ENCODE data around the gene ELMO3. TPM values are rescaled to one million over a fixed set of nuclear protein-coding genes. Genes with fewer than 3 reads are reported as not detected.

The ELMO3 gene
- total and polyA plus RNA-seq, 4 donors = 0.97 to 7.4 (median 4.6) TPM

- WGBS, 2 donors = 85 to 89% methylated on average over 9 of the region's 9 CpGs
- ATAC-seq (ENCODE audit: low FRiP score) = no peak
- no peak for DNase-seq
- Histone ChIP-seq H3K36me3 (ENCODE audit: control insufficient read depth in 1 of 2, insufficient read depth in 2 of 2, low read length in 1 of 2) (peaks cover 0 to 4% of the 10 kb centered on the region in 2 donors), H3K4me3 (ENCODE audit: low read length in 2 of 2) (no peak overlapping the region), H3K4me1 (ENCODE audit: control insufficient read depth in 1 of 2, insufficient read depth in 2 of 2, low read length in 2 of 2) (no peaks in the 10 kb centered on the region), H3K9me3 (ENCODE audit: control insufficient read depth, low read length) (no peaks in the 10 kb centered on the region), H3K27ac (ENCODE audit: low read depth in 1 of 2, low read length in 2 of 2) (no peak overlapping the region), H3K27me3 (ENCODE audit: control insufficient read depth in 1 of 2, insufficient read depth in 2 of 2, low read length in 1 of 2) (no peaks in the 10 kb centered on the region)
- intact Hi-C loops (cut with DNase I) = loop anchor here in 1 of 2 donors (5.0 kb wide), 1 partner anchor 36 kb away; the partner anchor contains the start of genes E2F4 and EXOC3L1
Observed at GRCh38 chr16:67228034-67228785, 29.3 kb downstream of the ELMO3 start.

- ATAC-seq (ENCODE audit: low FRiP score) (no peak), DNase-seq (no peak)
- Histone ChIP-seq H3K4me1 (ENCODE audit: control insufficient read depth in 1 of 2, insufficient read depth in 2 of 2, low read length in 2 of 2) (no peaks in the 10 kb centered on the region), H3K36me3 (ENCODE audit: control insufficient read depth in 1 of 2, insufficient read depth in 2 of 2, low read length in 1 of 2) (peaks cover 0 to 4% of the 10 kb centered on the region in 2 donors), H3K27me3 (ENCODE audit: control insufficient read depth in 1 of 2, insufficient read depth in 2 of 2, low read length in 1 of 2) (no peaks in the 10 kb centered on the region), H3K9me3 (ENCODE audit: control insufficient read depth, low read length) (no peaks in the 10 kb centered on the region), H3K27ac (ENCODE audit: low read depth in 1 of 2, low read length in 2 of 2) (no peak overlapping the region), H3K4me3 (ENCODE audit: low read length in 2 of 2) (no peak overlapping the region)
- WGBS, 2 donors = 85% methylated on average over 9 of the region's 9 CpGs
- intact Hi-C loops (cut with DNase I) = loop anchor here in 1 of 2 donors (5.0 kb wide), 1 partner anchor 37 kb away; the partner anchor contains the start of genes E2F4 and EXOC3L1
Observed at GRCh38 chr16:67228905-67229304, 30.0 kb downstream of the ELMO3 start.

- peaks cover 0 to 4% of the 10 kb centered on the region in 2 donors for H3K36me3 ChIP-seq (ENCODE audit: control insufficient read depth in 1 of 2, insufficient read depth in 2 of 2, low read length in 1 of 2)
Observed at GRCh38 chr16:67229906-67230808, 31.2 kb downstream of the ELMO3 start.

GRCh38 chr16:67230809-67231660, 32.1 kb downstream of the ELMO3 start:
- intact Hi-C loops (cut with DNase I) = no loop called here
- Histone ChIP-seq H3K36me3 (ENCODE audit: control insufficient read depth in 1 of 2, insufficient read depth in 2 of 2, low read length in 1 of 2) (peaks cover 0 to 4% of the 10 kb centered on the region in 2 donors), H3K9me3 (ENCODE audit: control insufficient read depth, low read length) (no peaks in the 10 kb centered on the region), H3K4me3 (ENCODE audit: low read length in 2 of 2) (no peak overlapping the region), H3K4me1 (ENCODE audit: control insufficient read depth in 1 of 2, insufficient read depth in 2 of 2, low read length in 2 of 2) (no peaks in the 10 kb centered on the region), H3K27me3 (ENCODE audit: control insufficient read depth in 1 of 2, insufficient read depth in 2 of 2, low read length in 1 of 2) (no peaks in the 10 kb centered on the region), H3K27ac (ENCODE audit: low read depth in 1 of 2, low read length in 2 of 2) (no peak overlapping the region)
- ATAC-seq (ENCODE audit: low FRiP score) (no peak), DNase-seq (no peak)
- 78 to 84% methylated on average over 12 of the region's 12 CpGs for WGBS, 2 donors

More at GRCh38 chr16:67229906-67230808, 31.2 kb downstream of the ELMO3 start:
- H3K9me3 ChIP-seq (ENCODE audit: control insufficient read depth, low read length) = no peaks in the 10 kb centered on the region
- DNase-seq (no peak), ATAC-seq (ENCODE audit: low FRiP score) (no peak)
- H3K27ac ChIP-seq (ENCODE audit: low read depth in 1 of 2, low read length in 2 of 2) = no peak overlapping the region
- whole genome bisulfite sequencing, 2 donors = 89 to 90% methylated on average over 32 of the region's 32 CpGs
- no peak overlapping the region for H3K4me3 ChIP-seq (ENCODE audit: low read length in 2 of 2)
- no peaks in the 10 kb centered on the region for H3K27me3 ChIP-seq (ENCODE audit: control insufficient read depth in 1 of 2, insufficient read depth in 2 of 2, low read length in 1 of 2)
- intact Hi-C loops (cut with DNase I) = loop anchor here in 1 of 2 donors (5.0 kb wide), 1 partner anchor 38 kb away; the partner anchor contains the start of genes E2F4 and EXOC3L1
- H3K4me1 ChIP-seq (ENCODE audit: control insufficient read depth in 1 of 2, insufficient read depth in 2 of 2, low read length in 2 of 2) = no peaks in the 10 kb centered on the region

- intact Hi-C loops (cut with DNase I) = no loop called here
- ATAC-seq (ENCODE audit: low FRiP score) = no peak
- Histone ChIP-seq H3K27ac (ENCODE audit: low read depth in 1 of 2, low read length in 2 of 2) (no peak overlapping the region), H3K4me3 (ENCODE audit: low read length in 2 of 2) (no peak overlapping the region), H3K36me3 (ENCODE audit: control insufficient read depth in 1 of 2, insufficient read depth in 2 of 2, low read length in 1 of 2) (peaks cover 0 to 4% of the 10 kb centered on the region in 2 donors), H3K9me3 (ENCODE audit: control insufficient read depth, low read length) (no peaks in the 10 kb centered on the region), H3K4me1 (ENCODE audit: control insufficient read depth in 1 of 2, insufficient read depth in 2 of 2, low read length in 2 of 2) (no peaks in the 10 kb centered on the region), H3K27me3 (ENCODE audit: control insufficient read depth in 1 of 2, insufficient read depth in 2 of 2, low read length in 1 of 2) (no peaks in the 10 kb centered on the region)
- 60 to 61% methylated on average over 7 of the region's 7 CpGs for WGBS, 2 donors
- DNase-seq = no peak
Observed at GRCh38 chr16:67233596-67233995, 34.7 kb downstream of the ELMO3 start.

GRCh38 chr16:67234180-67234597, 35.3 kb downstream of the ELMO3 start:
- Histone ChIP-seq H3K36me3 (ENCODE audit: control insufficient read depth in 1 of 2, insufficient read depth in 2 of 2, low read length in 1 of 2) (peaks cover 0 to 4% of the 10 kb centered on the region in 2 donors), H3K4me3 (ENCODE audit: low read length in 2 of 2) (no peak overlapping the region), H3K4me1 (ENCODE audit: control insufficient read depth in 1 of 2, insufficient read depth in 2 of 2, low read length in 2 of 2) (no peaks in the 10 kb centered on the region), H3K27me3 (ENCODE audit: control insufficient read depth in 1 of 2, insufficient read depth in 2 of 2, low read length in 1 of 2) (no peaks in the 10 kb centered on the region), H3K9me3 (ENCODE audit: control insufficient read depth, low read length) (no peaks in the 10 kb centered on the region), H3K27ac (ENCODE audit: low read depth in 1 of 2, low read length in 2 of 2) (no peak overlapping the region)
- intact Hi-C loops (cut with DNase I) = no loop called here
- DNase-seq (no peak), ATAC-seq (ENCODE audit: low FRiP score) (no peak)
- WGBS, 2 donors = 86 to 88% methylated on average over 10 of the region's 10 CpGs

- no peak overlapping the region for H3K4me3 ChIP-seq (ENCODE audit: low read length in 2 of 2)
- ATAC-seq (ENCODE audit: low FRiP score) (no peak), DNase-seq (no peak)
- H3K36me3 ChIP-seq (ENCODE audit: control insufficient read depth in 1 of 2, insufficient read depth in 2 of 2, low read length in 1 of 2) = no peaks in the 10 kb centered on the region
- no peaks in the 10 kb centered on the region for H3K9me3 ChIP-seq (ENCODE audit: control insufficient read depth, low read length)
- intact Hi-C loops (cut with DNase I) = no loop called here
- H3K27ac ChIP-seq (ENCODE audit: low read depth in 1 of 2, low read length in 2 of 2) = no peak overlapping the region
- no peaks in the 10 kb centered on the region for H3K4me1 ChIP-seq (ENCODE audit: control insufficient read depth in 1 of 2, insufficient read depth in 2 of 2, low read length in 2 of 2)
- no peaks in the 10 kb centered on the region for H3K27me3 ChIP-seq (ENCODE audit: control insufficient read depth in 1 of 2, insufficient read depth in 2 of 2, low read length in 1 of 2)
- WGBS, 2 donors = 85 to 86% methylated on average over 17 of the region's 17 CpGs
Observed at GRCh38 chr16:67235816-67236562, 37.1 kb downstream of the ELMO3 start.
